Measurements from ENCODE around the gene LGALS3.

DNA sequence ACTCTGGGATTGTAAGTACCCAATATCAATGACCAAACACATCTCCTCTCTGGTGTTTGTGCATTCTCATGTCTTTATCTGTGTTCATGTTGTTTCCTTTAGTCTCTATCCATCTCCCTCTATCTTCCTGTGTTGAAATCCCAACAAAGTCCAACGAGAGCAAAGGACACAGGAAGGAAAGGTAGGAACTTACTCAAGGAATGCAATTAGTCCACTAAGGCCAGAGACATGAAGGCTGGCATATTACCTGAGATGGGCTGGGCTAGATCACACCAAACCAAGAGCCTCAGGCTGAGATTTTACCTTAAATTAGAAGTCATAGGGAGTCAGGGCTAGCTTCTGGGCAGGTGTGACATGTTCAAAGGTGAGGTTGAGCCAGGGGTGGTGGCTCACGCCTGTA, 14.3 kb upstream of the LGALS3 start:
- TF ChIP-seq POLR2AphosphoS5 (IDR thresholded peaks at IDR 0.05; ENCODE audit: low read depth, low read length) (no peak), TAF1 (IDR thresholded peaks at IDR 0.05; ENCODE audit: borderline replicate concordance, insufficient read depth, low read length) (no peak), FOXP2 (optimal IDR thresholded peaks at IDR 0.05; ENCODE audit: borderline replicate concordance, extremely low read depth, extremely low read length, insufficient read depth) (no peak)
